K562 (cell line): ENCODE data around the gene KLK13. TPM values are rescaled to one million over a fixed set of nuclear protein-coding genes. Genes with fewer than 3 reads are reported as not detected.

Experiments used
- ARNT ChIP-seq, 2 experiments: fragments of 450-650 bp; IDR thresholded peaks; 2 replicates each; pipeline ENCODE4 v1.6.1; 2016; ENCODE audit warnings: mild to moderate bottlenecking in 1 of 2
- PTRF ChIP-seq: fragments of 450-650 bp; IDR thresholded peaks from 2 replicates; pipeline ENCODE4 v1.6.1; 2016; ENCODE audit warnings: mild to moderate bottlenecking, missing genetic modification characterization, missing compliant biosample characterization
- RFX5 ChIP-seq: IDR thresholded peaks from 2 replicates; pipeline ENCODE4 v1.6.1; 2011; ENCODE audit warnings: low read depth, mild to moderate bottlenecking, improper control_type of control experiment, low read length
- RFX7 ChIP-seq: fragments of 250-450 bp; sonication (Bioruptor Pico); IDR thresholded peaks from 2 replicates; pipeline ENCODE4 v1.5.1; 2021; ENCODE audit warnings: mild to moderate bottlenecking
- SRSF3 ChIP-seq: fragments of 200-400 bp; formaldehyde crosslinking; IDR thresholded peaks from 2 replicates; pipeline ENCODE4 v1.6.1; 2016; ENCODE audit warnings: mild to moderate bottlenecking, low read length, moderate library complexity; ENCODE audit not compliant: insufficient read depth
- TAF1 ChIP-seq: IDR thresholded peaks from 2 replicates; pipeline ENCODE4 v1.6.1; 2011; ENCODE audit warnings: mild to moderate bottlenecking, low read length, moderate library complexity; ENCODE audit not compliant: insufficient read depth, control insufficient read depth, severe bottlenecking; ENCODE audit errors: extremely low read depth
- YY1 ChIP-seq, 3 experiments: IDR thresholded peaks; 2 replicates each; pipeline ENCODE4 v1.6.1; 2011; ENCODE audit warnings: low read length in 2 of 3, mild to moderate bottlenecking in 2 of 3, moderate library complexity in 2 of 3, borderline replicate concordance in 1 of 3, control low read depth in 1 of 3, low read depth in 1 of 3; ENCODE audit not compliant: insufficient read depth in 3 of 3, insufficient replicate concordance in 2 of 3, control insufficient read depth in 1 of 3, insufficient read length in 1 of 3; ENCODE audit errors: extremely low read depth in 1 of 3
- ZBTB12 ChIP-seq: fragments of 250-450 bp; sonication (Bioruptor Pico); IDR thresholded peaks from 2 replicates; pipeline ENCODE4 v1.4.0; 2020
- ZNF318 ChIP-seq, 2 experiments: fragments of 450-650 bp; IDR thresholded peaks; 2 replicates each; pipeline ENCODE4 v1.6.1; 2016; ENCODE audit warnings: mild to moderate bottlenecking in 2 of 2, borderline replicate concordance in 1 of 2, low read depth in 1 of 2, moderate library complexity in 1 of 2
- ZNF444 ChIP-seq: fragments of 250-450 bp; sonication (Bioruptor Pico); IDR thresholded peaks from 2 replicates; pipeline ENCODE4 v1.4.0; 2020; ENCODE audit warnings: mild to moderate bottlenecking, moderate library complexity
- ZNF512 ChIP-seq: IDR thresholded peaks from 2 replicates; pipeline ENCODE4 v1.6.1; 2016; ENCODE audit warnings: missing genetic modification characterization, missing compliant biosample characterization
- polyA plus RNA-seq, 8 experiments: library from polyadenylated mRNA; depleted of rRNA in 4 of 8; stranded (reverse) in 5 of 8; unstranded in 3 of 8; fragments of >200 nt; fragmentation: Nextera tagmentation in 2 of 8; fragmentation: Illumina TruSeq in 1 of 8; extraction: Ambion mirVana in 2 of 8; extraction: Trizol in 1 of 8; gene quantifications; 2 replicates each; pipeline versions ENCODE4 v1.2.1 to v1.2.3, GENCODE V29; 2011 to 2014; ENCODE audit warnings: inconsistent platforms in 1 of 8, missing spikeins in 1 of 8
- total RNA-seq, 7 experiments: library from RNA; depleted of rRNA in 6 of 7; stranded (reverse); fragments of >200 nt in 6 of 7; fragmentation: Illumina TruSeq in 2 of 7; extraction: Trizol in 2 of 7; gene quantifications; 2 replicates each; pipeline versions ENCODE4 v1.2.1 to v1.2.3, GENCODE V29; 2011 to 2021; ENCODE audit warnings: low replicate concordance in 1 of 7
- TF ChIP-seq, protein P1 (sequence below): fragments of 250-450 bp; sonication (Bioruptor Pico); IDR thresholded peaks from 2 replicates; pipeline ENCODE4 v1.5.0; 2021

KLK13 gene
- total and polyA plus RNA-seq, 9 of the 15 experiments (the other 6 are each of a cell fraction or from before 2014, with no cell fraction given), result 0.72 to 9.0 (median 2.3) TPM

DNA sequence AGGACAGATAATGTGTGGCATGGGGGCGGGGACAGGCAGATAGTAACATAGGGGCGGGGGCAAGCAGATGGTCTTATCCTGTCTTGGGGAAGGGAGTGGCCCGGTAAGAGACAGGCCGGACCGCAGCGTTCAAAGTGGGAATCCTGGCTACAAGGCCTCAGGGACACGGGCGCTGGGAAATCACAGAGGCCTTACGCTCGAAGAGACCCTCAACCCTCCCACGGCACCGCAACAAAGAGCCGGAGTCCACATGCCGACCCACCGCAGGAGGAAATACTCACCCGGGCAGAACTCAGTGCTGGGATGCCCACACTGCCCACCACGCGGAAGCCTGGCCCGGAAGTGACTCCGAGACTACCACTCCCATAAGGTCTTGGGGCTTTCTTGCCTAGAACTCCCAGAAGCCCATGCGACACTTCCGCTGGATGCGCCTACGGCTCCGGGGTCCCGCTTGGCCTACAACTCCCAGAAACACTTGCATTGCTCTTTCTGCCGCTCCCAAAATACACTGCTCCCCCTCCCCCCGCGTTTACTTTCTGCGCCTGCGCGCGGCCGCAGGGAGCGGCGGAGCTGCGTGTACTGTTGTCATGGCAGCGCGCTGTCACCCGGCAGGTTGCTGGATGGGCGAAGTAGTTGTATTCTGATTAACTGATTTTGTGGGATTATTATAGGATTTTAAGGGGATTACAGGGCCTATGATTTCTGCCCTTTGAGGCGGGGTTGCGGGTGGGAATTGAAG, 43.3 kb upstream of the KLK13 start, which contains the start of gene CTU1 (continued):
- TF ChIP-seq YY1 (IDR thresholded peaks at IDR 0.05; ENCODE audit: borderline replicate concordance in 1 of 3, control insufficient read depth in 1 of 3, extremely low read depth in 1 of 3, insufficient read depth in 3 of 3, insufficient read length in 1 of 3, insufficient replicate concordance in 2 of 3, low read depth in 1 of 3, low read length in 2 of 3), result peak in 2 of 3 experiments; percentile 36 to 42
- TF ChIP-seq ZNF444, result no peak
- no peak for TF ChIP-seq TAF1
- no peak for TF ChIP-seq PTRF (tag)
- peak in 1 of 2 experiments; percentile 83; a peak in 2 of 4 replicates for TF ChIP-seq ARNT (IDR thresholded peaks at IDR 0.05)
- TF ChIP-seq RFX5, result peak; percentile 91
- TF ChIP-seq, protein P1, sequence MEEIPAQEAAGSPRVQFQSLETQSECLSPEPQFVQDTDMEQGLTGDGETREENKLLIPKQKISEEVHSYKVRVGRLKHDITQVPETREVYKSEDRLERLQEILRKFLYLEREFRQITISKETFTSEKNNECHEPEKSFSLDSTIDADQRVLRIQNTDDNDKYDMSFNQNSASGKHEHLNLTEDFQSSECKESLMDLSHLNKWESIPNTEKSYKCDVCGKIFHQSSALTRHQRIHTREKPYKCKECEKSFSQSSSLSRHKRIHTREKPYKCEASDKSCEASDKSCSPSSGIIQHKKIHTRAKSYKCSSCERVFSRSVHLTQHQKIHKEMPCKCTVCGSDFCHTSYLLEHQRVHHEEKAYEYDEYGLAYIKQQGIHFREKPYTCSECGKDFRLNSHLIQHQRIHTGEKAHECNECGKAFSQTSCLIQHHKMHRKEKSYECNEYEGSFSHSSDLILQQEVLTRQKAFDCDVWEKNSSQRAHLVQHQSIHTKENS (CRISPR knock-in tag), result no peak
- no peak for TF ChIP-seq RFX7 (CRISPR knock-in tag)
- peak; percentile 56; the same call in 1 of the 2 replicates for TF ChIP-seq ZBTB12 (CRISPR knock-in tag)
- TF ChIP-seq ZNF512 (tag), result no peak
- TF ChIP-seq ZNF318 (IDR thresholded peaks at IDR 0.05; ENCODE audit: borderline replicate concordance in 1 of 2, low read depth in 1 of 2), result no peak
- no peak for TF ChIP-seq SRSF3
